ENCODE measurements around the gene ALKBH8.

GRCh38 chr11:107490836-107491235 lies 74.7 kb downstream of the ALKBH8 start:
- no peak for TF ChIP-seq RARB (CRISPR knock-in tag; IDR thresholded peaks at IDR 0.05)
- TF ChIP-seq GLIS3 (CRISPR knock-in tag; IDR thresholded peaks at IDR 0.05), result no peak
- TF ChIP-seq PATZ1 (CRISPR knock-in tag; IDR thresholded peaks at IDR 0.05; ENCODE audit: borderline replicate concordance), result no peak
- TF ChIP-seq ZFP3 (CRISPR knock-in tag; IDR thresholded peaks at IDR 0.05), result no peak
- TF ChIP-seq OSR1 (CRISPR knock-in tag; IDR thresholded peaks at IDR 0.05), result no peak
- no peak for TF ChIP-seq CSRNP3 (CRISPR knock-in tag; IDR thresholded peaks at IDR 0.05)
- TF ChIP-seq ZNF70 (CRISPR knock-in tag; IDR thresholded peaks at IDR 0.05), result no peak
- no peak for TF ChIP-seq PPARA (CRISPR knock-in tag; IDR thresholded peaks at IDR 0.05; ENCODE audit: borderline replicate concordance)
- no peak for TF ChIP-seq ZNF565 (CRISPR knock-in tag; conservative IDR thresholded peaks at IDR 0.05; ENCODE audit: low read depth)
- no peak for TF ChIP-seq ESRRG (CRISPR knock-in tag; IDR thresholded peaks at IDR 0.05)
- no peak for TF ChIP-seq ZNF8 (CRISPR knock-in tag; IDR thresholded peaks at IDR 0.05)
- TF ChIP-seq ISL1 (CRISPR knock-in tag; IDR thresholded peaks at IDR 0.05), result no peak
- TF ChIP-seq ZFP30 (CRISPR knock-in tag; IDR thresholded peaks at IDR 0.05), result no peak
- no peak for TF ChIP-seq POU6F1 (CRISPR knock-in tag; IDR thresholded peaks at IDR 0.05; ENCODE audit: borderline replicate concordance, low read depth)
